Measurements from ENCODE around the gene SYTL3.
"Not testable (repeated sequence)": the region's sequence is repeated elsewhere in the genome, so short reads cannot be mapped to it uniquely, and the experiment has no call there.

SYTL3 gene

GRCh38 chr6:158773581-158774449 is 124.0 kb downstream of the SYTL3 start:
- DNase-seq (ENCODE audit: low spot score), result no peak

GRCh38 chr6:158774717-158775449 is 125.0 kb downstream of the SYTL3 start:
- DNase-seq (ENCODE audit: low spot score), result no peak

- DNase-seq (ENCODE audit: low spot score), result no peak
These were observed 126.0 kb downstream of the SYTL3 start for GRCh38 chr6:158775832-158776231.

GRCh38 chr6:158776737-158777136 is 126.9 kb downstream of the SYTL3 start:
- no peak for DNase-seq (ENCODE audit: low spot score)

GRCh38 chr6:158777510-158777909 is 127.7 kb downstream of the SYTL3 start:
- DNase-seq (ENCODE audit: low spot score), result no peak

- no peak for DNase-seq (ENCODE audit: low spot score)
These were observed 128.2 kb downstream of the SYTL3 start for GRCh38 chr6:158778005-158778527.

GRCh38 chr6:158780246-158780884 is 130.5 kb downstream of the SYTL3 start:
- DNase-seq (ENCODE audit: low spot score), result no peak

GRCh38 chr6:158780988-158781691 is 131.3 kb downstream of the SYTL3 start:
- no peak for DNase-seq (ENCODE audit: low spot score)

- DNase-seq (ENCODE audit: low spot score), result no peak
These were observed 132.0 kb downstream of the SYTL3 start for GRCh38 chr6:158781692-158782373.

GRCh38 chr6:158782432-158783166 is 132.7 kb downstream of the SYTL3 start:
- no peak for DNase-seq (ENCODE audit: low spot score)

- DNase-seq (ENCODE audit: low spot score), result no peak
These were observed 133.3 kb downstream of the SYTL3 start for GRCh38 chr6:158783167-158783450.

- DNase-seq (ENCODE audit: low spot score), result no peak
These were observed 134.0 kb downstream of the SYTL3 start for GRCh38 chr6:158783851-158784250.

- DNase-seq (ENCODE audit: low spot score), result no peak
These were observed 134.7 kb downstream of the SYTL3 start for GRCh38 chr6:158784505-158784904.

- no peak for DNase-seq (ENCODE audit: low spot score)
These were observed 135.2 kb downstream of the SYTL3 start for GRCh38 chr6:158785036-158785435.

GRCh38 chr6:158786645-158787304 is 136.9 kb downstream of the SYTL3 start:
- DNase-seq (ENCODE audit: low spot score), result no peak

GRCh38 chr6:158787395-158787794 is 137.5 kb downstream of the SYTL3 start:
- no peak for DNase-seq (ENCODE audit: low spot score)

- DNase-seq (ENCODE audit: low spot score), result no peak
These were observed 139.5 kb downstream of the SYTL3 start for GRCh38 chr6:158789115-158789917.

GRCh38 chr6:158791274-158791855 is 141.5 kb downstream of the SYTL3 start:
- no peak for DNase-seq (ENCODE audit: low spot score)

- not testable (repeated sequence) for DNase-seq (ENCODE audit: low spot score)
These were observed 142.7 kb downstream of the SYTL3 start for GRCh38 chr6:158792505-158792904.
